Right lobe of liver (tissue), 6 donors: ENCODE results near the gene ASIC4. TPM values are rescaled to one million over a fixed set of nuclear protein-coding genes. Genes with fewer than 3 reads are reported as not detected.
A peak's percentile ranks its signal among the peaks of the same experiment; 100 is the strongest.

Experiments
- ATAC-seq, 4 donors: fragments of 200-7000 bp; cut with Tn5 transposase; one replicate each; pipeline ENCODE4 v1.9.1; 2020; ENCODE audit warnings: mild to moderate bottlenecking in 4 of 4, moderate library complexity in 4 of 4
- DNase-seq, 3 donors: peaks; one replicate each; pipeline ENCODE4 v3.0.0-alpha.2; 2020
- H3K27ac ChIP-seq, 3 donors: fragments of 200-600 bp; one replicate each; pipeline ENCODE4 v1.8.0; 2022
- H3K27me3 ChIP-seq, 2 donors: fragments of 200-600 bp; one replicate each; pipeline ENCODE4 v1.8.0; 2022
- H3K36me3 ChIP-seq, 4 donors: fragments of 200-600 bp; sonication (generic) in 1 of 4; one replicate each; pipeline versions ENCODE4 v1.5.1 to v1.8.0; 2017 to 2022; ENCODE audit warnings: control low read depth in 1 of 4
- H3K4me1 ChIP-seq, 4 donors: fragments of 200-600 bp; sonication (generic) in 1 of 4; one replicate each; pipeline versions ENCODE4 v1.5.1 to v1.8.0; 2017 to 2022; ENCODE audit warnings: control low read depth in 1 of 4
- H3K4me3 ChIP-seq, 3 donors: fragments of 200-600 bp; one replicate each; pipeline ENCODE4 v1.8.0; 2022
- H3K9me3 ChIP-seq, 4 donors: fragments of 200-600 bp; sonication (generic) in 1 of 4; one replicate each; pipeline versions ENCODE4 v1.5.1 to v1.8.0; 2017 to 2022; ENCODE audit warnings: control low read depth in 1 of 4
- CTCF ChIP-seq, 4 donors: fragments of 200-600 bp in 3 of 4; fragments of 450-650 bp in 1 of 4; IDR thresholded peaks; one replicate each; pipeline versions ENCODE4 v1.5.1 to v1.8.0; 2016 to 2022; ENCODE audit warnings: antibody characterized with exemption in 4 of 4, mild to moderate bottlenecking in 2 of 4
- POLR2A ChIP-seq: fragments of 450-650 bp; IDR thresholded peaks from one replicate; pipeline ENCODE4 v1.6.1; 2017; ENCODE audit warnings: antibody characterized with exemption, mild to moderate bottlenecking
- WGBS: methylation state at CpG from one replicate; pipeline ENCODE4 v1.1.6; 2018; ENCODE audit warnings: low coverage, low lambda C conversion rate; ENCODE audit not compliant: insufficient coverage; ENCODE audit errors: missing lambda C conversion rate; 5-methylcytosine and 5-hydroxymethylcytosine counted together
- intact Hi-C, 2 donors: fragments of 100-400 bp; cut with DNase I; formaldehyde crosslinking; loops; one replicate each; pipeline versions ENCODE4 v1.11.2 to v1.14.1; 2022
- total RNA-seq, 6 experiments: library from RNA; depleted of rRNA in 2 of 6; stranded (reverse); fragments of >200 nt in 2 of 6; fragmentation: NEBNext Ultra II Directional in 3 of 6; extraction: Animal tissue kit (Norgen Biotek cat#: 25700) in 3 of 6; gene quantifications; one replicate each; pipeline versions ENCODE4 v1.1.0 to v1.2.4, GENCODE V29; 2016 to 2023
- donor health status: DM: no; HTN: yes; CAD: no.
- donor health status: DM: no; HTN: no; CAD: no.
- donor health status: DM: no; HTN: no; CAD: no.
- donor health status: DM: no; HTN: yes; CAD: no.
- donor health status: DM: no; HTN: yes; CAD: no.

Gene ASIC4
- total RNA-seq, 6 experiments from 2014 or later: not detected

- ATAC-seq (peak; percentile 2 to 27 (median 19)), DNase-seq (no peak)
- Histone ChIP-seq H3K4me1 (no peaks in the 10 kb centered on the region), H3K4me3 (no peak overlapping the region), H3K27ac (no peak overlapping the region), H3K36me3 (no peaks in the 10 kb centered on the region), H3K27me3 (peaks cover 0 to 25% of the 10 kb centered on the region in 2 donors), H3K9me3 (no peaks in the 10 kb centered on the region)
- intact Hi-C loops: no loop called here
- 0% methylated on average over 2 of the region's 89 CpGs for WGBS
- TF ChIP-seq CTCF (IDR thresholded peaks at IDR 0.05): no peak
- no peak for TF ChIP-seq POLR2A
Observed at GRCh38 chr2:219484343-219485200, 29.7 kb upstream of the ASIC4 start.

- no peaks in the 10 kb centered on the region for H3K4me1 ChIP-seq
- intact Hi-C loops: no loop called here
- H3K27ac ChIP-seq: no peak overlapping the region
- no peaks in the 10 kb centered on the region for H3K36me3 ChIP-seq
- ATAC-seq (no peak), DNase-seq (no peak)
- peaks cover 0 to 25% of the 10 kb centered on the region in 2 donors for H3K27me3 ChIP-seq
- no peak overlapping the region for H3K4me3 ChIP-seq
- WGBS: no CpG with 5 or more reads among the region's 12 CpGs
- no peaks in the 10 kb centered on the region for H3K9me3 ChIP-seq
- TF ChIP-seq CTCF (IDR thresholded peaks at IDR 0.05) (no peak), POLR2A (no peak)
Observed at GRCh38 chr2:219485201-219485580, 29.1 kb upstream of the ASIC4 start.

GRCh38 chr2:219486380-219486959 is 27.8 kb upstream of the ASIC4 start:
- TF ChIP-seq POLR2A (no peak), CTCF (IDR thresholded peaks at IDR 0.05) (no peak)
- Histone ChIP-seq H3K9me3 (no peaks in the 10 kb centered on the region), H3K4me1 (no peaks in the 10 kb centered on the region), H3K27ac (no peak overlapping the region), H3K36me3 (no peaks in the 10 kb centered on the region), H3K4me3 (no peak overlapping the region), H3K27me3 (peaks cover 0 to 25% of the 10 kb centered on the region in 2 donors)
- 47% methylated on average over 4 of the region's 8 CpGs for WGBS
- intact Hi-C loops: no loop called here
- no peak for DNase-seq
- ATAC-seq: no peak

- no peaks in the 10 kb centered on the region for H3K36me3 ChIP-seq
- ATAC-seq (no peak), DNase-seq (no peak)
- H3K4me3 ChIP-seq: no peak overlapping the region
- TF ChIP-seq CTCF (IDR thresholded peaks at IDR 0.05) (no peak), POLR2A (no peak)
- WGBS: 80% methylated on average over 1 of the region's 17 CpGs
- H3K9me3 ChIP-seq: no peaks in the 10 kb centered on the region
- H3K27me3 ChIP-seq: peaks cover 0 to 20% of the 10 kb centered on the region in 2 donors
- no peak overlapping the region for H3K27ac ChIP-seq
- no peaks in the 10 kb centered on the region for H3K4me1 ChIP-seq
- intact Hi-C loops: no loop called here
Observed at GRCh38 chr2:219488149-219488843, 26.0 kb upstream of the ASIC4 start.
